ENCODE results near the gene CCDC34. TPM values are rescaled to one million over a fixed set of nuclear protein-coding genes. Genes with fewer than 3 reads are reported as not detected.
"Not testable (repeated sequence)": the region's sequence is repeated elsewhere in the genome, so short reads cannot be mapped to it uniquely, and the experiment has no call there.

Gene CCDC34
- total RNA-seq, 1 donor from 2014 or later: 13.0 TPM

DNA sequence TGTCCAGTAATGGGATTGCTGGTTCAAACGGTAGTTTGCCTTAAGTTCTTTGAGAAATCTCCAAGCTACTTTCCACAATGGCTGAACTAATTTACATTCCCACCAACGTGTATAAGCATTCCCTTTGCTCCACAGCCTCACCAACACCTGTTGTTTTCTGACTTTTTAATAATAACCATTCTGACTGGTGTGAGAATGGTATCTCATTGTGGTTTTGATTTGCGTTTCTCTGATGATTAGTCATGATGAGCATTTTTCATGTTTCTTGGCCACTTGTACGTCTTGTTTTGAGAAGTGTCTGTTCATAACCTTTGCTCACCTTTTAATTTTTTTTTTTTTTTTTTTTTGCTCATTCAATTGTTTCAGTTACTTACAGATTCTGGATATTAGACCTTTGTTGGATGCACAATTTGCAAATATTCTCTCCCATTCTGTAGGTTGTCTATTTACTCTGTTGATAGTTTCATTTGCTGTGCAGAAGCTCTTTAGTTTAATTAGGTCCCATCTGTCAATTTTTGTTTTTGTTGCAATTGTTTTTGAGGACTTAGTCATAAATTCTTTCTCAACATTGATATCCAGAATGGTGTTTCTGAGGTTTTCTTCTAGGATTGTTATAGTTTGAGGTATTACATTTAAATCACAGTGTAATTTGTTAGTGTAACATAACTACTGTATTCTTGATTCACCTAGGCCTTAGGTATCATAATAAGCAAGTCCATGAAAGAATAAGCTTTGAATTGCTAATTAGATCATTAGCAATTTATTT is 33.0 kb downstream of the CCDC34 start:
- intact Hi-C loops (cut with micrococcal nuclease): no loop called here

DNA sequence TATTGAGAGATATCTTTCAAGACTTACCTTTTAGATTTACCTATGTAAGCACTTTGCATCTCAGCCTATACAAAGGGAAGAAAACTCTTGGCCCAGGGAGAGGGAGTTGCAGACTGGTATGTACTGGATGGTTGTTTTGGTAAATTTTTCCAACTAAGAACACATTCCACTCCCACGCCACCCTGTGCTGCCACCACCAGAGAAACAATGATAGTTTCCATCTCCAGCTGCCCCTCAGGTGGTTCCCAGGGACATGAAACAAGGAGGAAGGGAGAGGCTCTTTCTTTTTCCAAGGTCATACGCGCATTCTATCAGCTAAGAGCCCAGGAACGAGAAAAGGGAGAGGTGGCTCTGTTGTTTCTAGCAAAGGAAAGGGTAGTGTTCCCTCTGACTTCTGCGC is 34.4 kb downstream of the CCDC34 start:
- intact Hi-C loops (cut with micrococcal nuclease): no loop called here

DNA sequence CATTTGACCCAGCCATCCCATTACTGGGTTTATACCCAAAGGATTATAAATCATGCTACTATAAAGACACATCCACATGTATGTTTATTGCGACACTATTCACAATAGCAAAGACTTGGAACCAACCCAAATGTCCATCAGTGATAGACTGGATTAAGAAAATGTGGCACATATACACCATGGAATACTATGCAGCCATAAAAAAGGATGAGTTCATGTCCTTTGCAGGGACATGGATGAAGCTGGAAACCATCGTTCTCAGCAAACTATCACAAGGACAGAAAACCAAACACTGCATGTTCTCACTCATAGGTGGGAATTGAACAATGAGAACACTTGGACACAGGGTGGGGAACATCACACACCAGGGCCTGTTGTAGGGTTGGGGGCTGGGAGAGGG is 36.0 kb downstream of the CCDC34 start:
- intact Hi-C loops (cut with micrococcal nuclease): not testable (repeated sequence)

DNA sequence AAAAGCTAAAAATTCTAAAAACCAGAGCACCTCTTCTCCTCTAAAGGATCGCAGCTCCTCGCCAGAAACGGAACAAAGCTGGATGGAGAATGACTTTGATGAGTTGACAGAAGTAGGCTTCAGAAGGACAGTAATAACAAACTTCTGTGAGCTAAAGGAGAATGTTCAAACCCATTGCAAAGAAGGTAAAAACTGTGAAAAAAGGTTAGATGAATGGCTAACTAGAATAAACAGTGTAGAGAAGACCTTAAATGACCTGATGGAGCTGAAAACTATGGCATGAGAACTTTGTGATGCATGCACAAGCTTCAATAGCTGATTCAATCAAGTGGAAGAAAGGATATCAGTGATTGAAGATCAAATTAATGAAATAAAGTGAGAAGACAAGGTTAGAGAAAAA is 40.8 kb downstream of the CCDC34 start:
- intact Hi-C loops (cut with micrococcal nuclease): not testable (repeated sequence)

DNA sequence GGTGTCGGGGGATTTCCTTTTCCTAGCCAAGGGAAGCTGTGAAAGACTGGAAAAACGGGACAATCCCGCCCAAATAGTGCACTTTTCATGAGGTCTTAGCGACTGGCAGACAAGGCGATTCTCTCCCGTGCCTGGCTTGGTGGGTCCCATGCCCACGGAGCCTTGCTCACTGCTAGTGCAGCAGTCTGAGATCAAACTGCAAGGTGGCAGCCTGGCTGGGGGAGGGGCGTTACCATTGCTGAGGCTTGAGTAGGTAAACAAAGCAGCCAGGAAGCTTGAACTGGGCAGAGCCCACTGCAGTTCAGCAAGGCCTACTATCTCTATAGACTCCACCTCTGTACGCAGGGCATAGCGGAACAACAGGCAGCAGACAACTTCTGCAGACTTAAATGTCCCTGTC is 41.7 kb downstream of the CCDC34 start:
- intact Hi-C loops (cut with micrococcal nuclease): not testable (repeated sequence)

DNA sequence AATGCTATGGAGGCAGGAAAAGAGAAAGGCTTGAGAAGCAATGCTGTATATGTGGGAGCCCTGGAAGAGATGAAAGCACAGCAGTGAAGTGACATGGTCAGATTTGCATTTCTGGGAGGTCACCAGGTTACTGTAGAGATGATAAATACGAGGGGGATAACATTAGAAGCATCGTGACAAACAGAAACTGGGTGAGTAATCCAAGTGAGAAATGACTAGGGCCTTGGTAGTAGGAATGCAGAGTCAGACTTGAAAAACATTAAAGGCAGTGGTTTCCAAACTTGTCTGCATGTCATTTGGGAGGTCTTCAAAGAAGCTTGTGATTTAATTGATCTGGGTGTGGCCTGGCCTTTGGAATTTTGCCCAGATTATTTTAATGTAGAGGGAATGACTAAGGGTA is 43.9 kb downstream of the CCDC34 start:
- intact Hi-C loops (cut with micrococcal nuclease): no loop called here

DNA sequence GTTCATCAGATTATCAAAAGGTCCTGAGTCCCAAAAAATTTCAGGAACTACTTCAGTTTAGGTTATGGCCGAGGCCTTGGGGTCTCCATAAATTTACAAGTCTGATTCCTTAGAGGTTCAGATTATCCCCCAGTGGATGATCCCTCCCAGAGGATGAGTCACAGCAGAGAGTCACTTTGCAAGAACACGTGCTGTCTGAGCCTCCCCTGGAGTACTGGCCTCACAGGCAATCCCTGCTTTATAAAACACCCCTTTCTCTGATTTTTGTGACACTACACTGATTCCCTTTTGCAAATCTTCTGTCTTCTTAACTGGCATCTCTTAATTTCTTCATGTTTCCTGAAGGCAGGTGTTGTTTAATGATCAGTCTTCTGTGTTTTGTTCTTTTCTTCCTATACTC is 45.3 kb downstream of the CCDC34 start:
- intact Hi-C loops (cut with micrococcal nuclease): no loop called here

DNA sequence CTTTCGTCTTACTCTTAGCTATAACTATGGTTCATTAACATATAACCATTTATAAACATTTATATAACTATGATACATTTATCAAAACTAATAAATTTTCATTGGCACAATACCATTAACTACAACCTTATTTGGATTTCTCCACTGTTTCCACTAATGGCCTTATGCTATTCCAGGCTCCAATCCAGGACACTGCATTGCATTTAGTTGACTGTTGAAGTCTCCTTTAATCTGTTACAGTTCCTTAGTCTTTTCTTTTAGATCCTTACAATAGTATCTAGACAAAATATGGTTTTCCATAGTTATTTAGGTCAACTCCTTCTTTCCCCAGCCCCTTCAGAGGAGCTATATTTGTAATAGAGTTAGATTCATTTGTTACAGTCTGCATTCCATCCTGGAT is 47.2 kb downstream of the CCDC34 start:
- intact Hi-C loops (cut with micrococcal nuclease): no loop called here

DNA sequence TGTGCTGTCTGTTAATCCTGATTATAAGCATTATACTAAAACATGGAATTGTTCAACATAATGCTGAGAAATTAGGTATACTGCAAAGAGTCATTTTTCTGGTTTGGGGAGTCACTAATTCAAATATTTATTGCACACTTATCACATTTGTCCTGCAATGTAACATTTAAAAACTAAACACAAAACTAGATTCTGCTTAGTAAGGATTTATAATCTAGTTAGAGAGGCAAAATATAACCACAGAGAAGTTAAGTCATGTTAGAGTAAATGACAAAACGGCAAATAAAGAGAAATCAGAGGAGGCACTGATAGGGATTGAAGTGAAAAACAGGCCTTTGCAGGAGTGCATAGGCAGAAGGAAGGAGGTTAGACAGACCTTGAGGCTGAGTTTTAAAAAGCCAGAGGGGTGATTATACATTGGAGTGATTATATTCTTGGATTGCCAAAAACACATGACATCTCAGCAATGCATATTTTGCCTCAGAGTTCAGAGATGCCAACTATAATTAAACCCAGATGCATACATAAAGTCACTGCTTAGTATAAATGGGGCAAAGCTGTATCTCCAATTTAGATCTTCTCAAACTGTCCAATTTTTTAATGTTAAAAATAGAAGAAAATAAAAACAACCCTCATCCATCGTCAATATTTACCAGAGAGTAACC is 49.7 kb downstream of the CCDC34 start:
- intact Hi-C loops (cut with micrococcal nuclease): no loop called here

DNA sequence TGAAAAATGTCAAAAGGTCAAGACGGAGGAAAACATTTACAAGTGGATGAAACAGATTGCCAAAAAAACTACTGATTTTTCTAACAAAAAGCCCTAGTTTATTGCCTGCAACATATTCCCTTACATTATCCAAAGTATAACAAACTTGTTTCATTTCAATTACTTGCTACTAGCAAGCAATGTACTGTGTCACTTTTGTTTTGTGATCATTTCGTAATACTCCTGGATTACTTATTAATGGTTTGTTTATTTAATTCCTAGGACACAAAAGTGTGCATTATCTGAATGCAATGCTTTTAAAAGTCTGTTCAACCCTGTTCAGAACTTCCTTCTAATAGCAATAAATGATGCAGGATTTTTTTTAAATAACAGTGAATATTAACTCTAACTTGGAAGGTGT is 50.9 kb downstream of the CCDC34 start:
- intact Hi-C loops (cut with micrococcal nuclease): no loop called here

DNA sequence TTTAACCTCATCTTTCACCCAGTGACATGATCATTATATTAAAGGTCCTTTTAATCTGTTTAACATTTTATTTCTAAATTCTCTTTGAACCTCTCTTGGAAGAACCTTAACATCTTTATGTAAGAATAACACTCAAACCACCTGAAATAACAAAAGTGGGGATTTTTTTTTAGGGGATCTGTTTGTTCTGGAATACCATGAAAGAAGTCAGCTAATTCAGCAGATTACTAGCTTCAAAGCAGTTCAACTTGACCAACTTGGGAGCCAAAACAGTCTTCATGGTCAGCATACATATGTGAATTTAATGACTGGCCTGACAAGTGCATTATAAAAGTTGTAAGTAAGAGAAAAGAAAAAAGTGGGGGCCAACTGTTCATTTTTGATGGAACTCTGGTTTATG is 52.3 kb downstream of the CCDC34 start:
- intact Hi-C loops (cut with micrococcal nuclease): no loop called here

DNA sequence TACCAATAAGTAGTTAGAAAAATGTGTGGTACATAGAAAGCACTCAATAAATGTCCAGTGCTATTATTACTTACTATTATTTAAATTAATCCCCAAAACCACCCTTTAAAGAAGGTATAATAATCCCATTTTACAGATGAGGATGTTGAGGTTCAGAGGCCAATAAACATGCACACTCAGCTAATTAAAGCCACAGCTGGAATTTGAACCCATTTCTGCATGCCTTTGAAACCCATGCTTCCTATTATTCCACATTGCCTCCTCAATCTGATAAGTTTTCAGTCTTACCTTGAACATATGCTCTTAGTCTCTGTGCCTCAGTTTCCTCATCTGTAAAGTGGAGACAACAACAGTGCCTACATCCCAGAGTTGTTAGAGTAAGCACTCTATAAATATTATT is 52.8 kb downstream of the CCDC34 start:
- intact Hi-C loops (cut with micrococcal nuclease): no loop called here

DNA sequence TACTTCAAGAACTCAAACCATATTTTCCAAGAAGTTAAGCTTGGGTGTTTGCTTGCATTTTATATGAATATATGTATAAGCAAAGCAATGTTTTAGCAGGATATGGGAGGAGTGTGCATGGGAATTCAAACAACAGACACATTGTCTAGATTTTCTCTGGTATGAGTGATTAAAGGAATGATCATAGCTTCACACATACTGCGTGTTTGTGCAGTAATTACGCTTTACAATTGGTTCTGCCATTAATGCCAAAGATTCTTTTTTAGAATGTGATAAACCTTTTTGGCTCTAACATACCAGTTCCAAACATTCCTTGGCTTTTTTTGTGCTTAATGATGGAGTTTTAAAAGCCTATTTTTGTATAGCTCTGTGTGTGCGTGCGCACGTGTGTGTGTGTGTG is 54.0 kb downstream of the CCDC34 start:
- intact Hi-C loops (cut with micrococcal nuclease): no loop called here

DNA sequence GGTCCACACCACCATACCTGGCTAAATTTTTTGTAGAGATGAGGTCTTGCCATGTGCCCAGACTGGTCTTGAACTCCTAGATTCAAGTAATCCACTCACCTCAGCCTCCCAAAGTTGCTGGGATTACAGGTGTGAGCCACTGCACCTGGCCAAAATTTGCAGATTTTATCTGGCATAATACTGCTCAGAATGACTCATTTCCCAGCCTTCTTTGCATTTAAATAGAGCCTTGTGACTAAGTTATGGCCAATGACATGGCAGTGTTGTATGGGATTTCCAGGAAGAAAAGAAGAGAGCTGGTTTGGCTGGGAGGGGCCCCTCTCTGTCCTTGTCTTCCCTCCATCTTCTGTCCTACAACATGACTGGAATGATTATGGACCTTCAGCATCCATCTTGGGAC is 55.8 kb downstream of the CCDC34 start:
- intact Hi-C loops (cut with micrococcal nuclease): no loop called here

DNA sequence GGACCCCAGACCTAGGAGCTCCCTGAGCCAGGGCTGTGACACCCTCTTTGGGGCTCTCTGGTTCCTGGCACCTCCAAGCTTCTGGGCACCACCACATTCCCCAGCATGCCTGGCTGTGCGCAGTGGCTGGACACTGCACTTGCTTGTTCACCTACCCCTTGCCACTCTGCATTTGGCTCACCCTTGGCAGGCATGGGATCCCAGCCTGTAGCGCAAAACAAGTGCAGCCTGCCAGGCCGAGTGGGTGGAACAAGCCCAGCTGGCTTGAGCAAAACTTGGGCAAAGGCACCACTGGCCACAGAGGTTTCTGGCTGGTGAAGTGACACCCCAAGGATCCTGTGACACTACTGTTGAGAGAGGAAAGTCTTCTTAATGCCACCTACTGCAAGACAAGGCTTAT is 57.3 kb downstream of the CCDC34 start:
- intact Hi-C loops (cut with micrococcal nuclease): no loop called here

DNA sequence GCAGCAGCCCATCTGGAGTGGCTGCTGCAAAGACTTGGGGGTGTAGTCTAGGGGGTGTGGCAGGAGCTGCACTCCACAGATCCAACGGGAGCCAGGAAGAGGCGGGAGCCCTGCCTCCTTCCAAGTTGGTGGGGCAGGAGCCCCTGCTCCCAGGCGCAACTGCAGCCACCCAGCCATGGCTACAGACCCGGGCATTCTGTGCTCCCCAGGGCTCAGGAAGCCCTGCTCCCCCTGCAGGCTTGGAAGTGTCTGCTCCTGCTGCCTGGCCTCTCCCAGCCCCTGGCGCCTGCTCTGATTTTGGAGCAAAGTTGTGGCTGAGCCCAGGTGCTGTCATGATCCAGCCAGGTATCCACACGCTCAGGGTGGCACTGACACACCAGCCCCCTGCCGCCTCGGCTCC is 58.5 kb downstream of the CCDC34 start:
- intact Hi-C loops (cut with micrococcal nuclease): no loop called here

DNA sequence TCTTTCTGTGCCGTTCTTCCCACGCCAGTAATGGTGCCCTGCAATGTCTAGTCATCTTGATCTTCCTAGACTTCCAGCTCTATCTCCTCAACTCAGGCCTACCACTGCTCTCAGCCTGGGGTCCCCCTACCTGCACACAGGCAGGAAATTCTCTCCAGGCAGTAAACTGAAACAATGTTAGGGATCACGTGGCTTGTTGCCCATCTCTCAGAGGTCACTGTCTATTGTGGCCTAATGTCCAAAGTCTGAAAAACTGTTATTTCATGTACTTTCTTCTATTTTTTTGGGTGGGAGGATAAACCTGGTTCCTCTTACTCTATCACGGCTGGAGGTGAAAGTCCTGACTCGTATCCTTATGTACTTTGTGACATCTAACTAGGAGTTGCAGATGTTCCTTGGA is 59.1 kb downstream of the CCDC34 start:
- intact Hi-C loops (cut with micrococcal nuclease): no loop called here

DNA sequence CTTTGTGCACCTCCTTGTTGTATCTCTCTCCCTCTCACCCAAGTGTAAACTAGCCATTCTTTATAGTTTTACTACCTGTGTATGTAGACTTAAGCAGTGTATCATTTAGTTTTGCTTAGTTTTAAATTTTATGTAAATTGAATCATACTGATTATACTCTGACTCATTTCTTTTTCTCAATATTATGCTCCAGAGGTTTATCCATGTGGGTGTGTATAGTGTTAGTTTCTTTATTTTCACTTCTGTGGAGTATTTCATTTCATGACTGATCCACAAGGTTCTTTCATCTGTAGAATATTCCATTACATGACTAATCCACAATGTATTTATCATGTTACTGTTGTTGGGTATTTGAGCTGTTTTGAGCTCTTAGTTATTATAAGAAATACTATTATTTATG is 62.0 kb downstream of the CCDC34 start:
- intact Hi-C loops (cut with micrococcal nuclease): no loop called here

DNA sequence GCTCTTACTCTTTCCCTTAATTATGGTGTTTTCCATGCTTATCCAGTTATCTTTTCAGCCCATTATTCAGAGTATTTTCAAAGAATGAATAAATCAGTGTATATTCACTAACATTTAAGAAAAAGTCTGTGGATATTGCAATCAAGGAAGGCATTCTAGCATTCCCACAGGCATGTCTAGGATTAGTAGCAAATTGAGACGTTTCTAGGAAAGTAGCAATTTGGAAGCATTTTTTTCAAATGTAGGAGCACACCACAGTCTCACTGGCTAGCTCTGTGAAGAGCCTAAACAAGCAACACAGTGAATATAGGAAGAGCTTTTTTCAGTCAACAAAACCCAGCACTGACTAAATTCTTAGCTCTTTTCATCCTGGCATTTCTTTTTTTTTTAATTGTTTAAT is 65.4 kb downstream of the CCDC34 start:
- intact Hi-C loops (cut with micrococcal nuclease): loop anchor here (5.0 kb wide), 2 partner anchors 115 to 190 kb away; no protein-coding TSS in a partner anchor

DNA sequence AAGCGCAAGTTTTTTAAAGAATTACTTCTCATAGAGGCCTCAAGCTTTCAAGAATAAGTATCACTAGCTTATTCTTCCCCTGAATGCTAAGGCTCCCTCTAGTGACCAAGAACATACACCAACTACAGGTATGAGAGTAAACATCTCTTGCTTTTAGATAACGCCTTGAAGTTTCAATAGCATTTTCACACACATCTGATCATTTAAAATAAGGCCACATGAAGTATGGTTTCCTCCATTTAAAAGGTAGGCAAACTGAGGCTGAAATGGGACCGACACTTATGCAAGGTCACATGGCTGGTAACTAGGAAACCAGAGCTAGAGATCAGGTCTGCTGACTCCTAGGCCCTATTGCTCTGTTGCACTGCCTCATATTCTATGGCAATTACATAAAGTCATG is 66.5 kb downstream of the CCDC34 start:
- intact Hi-C loops (cut with micrococcal nuclease): loop anchor here (5.0 kb wide), 2 partner anchors 114 to 191 kb away; no protein-coding TSS in a partner anchor

DNA sequence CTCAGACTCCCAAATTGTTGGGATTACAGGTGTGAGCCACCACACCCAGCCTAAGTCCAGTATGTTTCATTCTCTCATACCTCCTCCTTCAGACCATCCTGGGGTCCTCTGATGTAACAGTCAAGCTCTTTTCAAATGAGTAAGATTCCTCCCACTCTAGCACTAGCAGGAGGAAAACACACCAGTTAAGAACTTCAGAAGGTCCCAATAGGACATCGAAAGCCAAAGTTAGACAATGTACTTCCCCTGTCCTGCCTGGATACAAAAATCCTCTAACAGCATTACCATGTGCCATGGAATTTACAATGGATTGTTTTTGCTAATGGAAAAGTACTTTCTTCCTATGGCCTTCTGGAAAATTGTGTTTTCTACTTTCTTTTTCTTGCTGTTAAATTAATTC is 67.1 kb downstream of the CCDC34 start:
- intact Hi-C loops (cut with micrococcal nuclease): loop anchor here (5.0 kb wide), 2 partner anchors 114 to 191 kb away; no protein-coding TSS in a partner anchor

DNA sequence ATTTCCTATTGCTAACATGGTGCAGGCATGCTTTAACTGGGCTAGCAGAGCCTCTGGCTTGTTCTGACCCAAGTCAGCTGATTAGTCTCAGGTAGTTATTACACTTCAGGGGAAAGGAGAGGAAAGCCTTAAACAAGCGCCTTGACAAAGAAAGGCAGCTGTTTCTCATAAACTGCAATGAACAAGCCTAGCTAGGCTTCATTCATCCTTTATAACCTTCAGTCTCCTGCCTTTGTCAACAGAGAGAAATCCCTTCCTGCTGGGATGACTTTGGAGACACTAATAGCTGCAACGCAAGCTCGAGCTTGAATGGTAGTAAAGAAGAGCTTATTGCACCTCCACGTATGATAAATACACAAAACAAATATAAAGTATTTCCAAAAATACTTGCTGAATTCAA is 68.4 kb downstream of the CCDC34 start:
- intact Hi-C loops (cut with micrococcal nuclease): loop anchor here (5.0 kb wide), 2 partner anchors 112 to 193 kb away; no protein-coding TSS in a partner anchor

Data from T-helper 2 cell treated with Interferon-gamma antibody and Interleukin-4, amounts not matched to agents 100 ng/mL and 5 ng/mL, for 36 hours (primary cell).